GM12878 (cell line): ENCODE measurements around the gene ACACA. TPM values are rescaled to one million over a fixed set of nuclear protein-coding genes. Genes with fewer than 3 reads are reported as not detected.

ENCODE experiments used
- ATAC-seq: fragments of 200-7000 bp; cut with Tn5 transposase; 3 replicates; pipeline ENCODE4 v1.9.1; 2020; ENCODE audit warnings: mild to moderate bottlenecking, moderate library complexity
- BruUV-seq: library from RNA; stranded (reverse); fragments of 400-500 nt; replicated peaks from 2 replicates; lab custom pipeline; 2021; lab: Mats Ljungman, UMichigan
- CTCF ChIA-PET: fragments of 300-600 bp; sonication (Branson Sonifier 250); formaldehyde crosslinking; extraction: SDS; loops from one replicate; lab custom pipeline; 2021; ENCODE audit warnings: inconsistent platforms; lab: Yijun Ruan, JAX
- POLR2A ChIA-PET: fragments of 350-600 bp; formaldehyde crosslinking; extraction: SDS; loops from one replicate; lab custom pipeline; 2021; ENCODE audit warnings: inconsistent platforms; lab: Charles Lee
- RAD21 ChIA-PET: fragments of 300-600 bp; sonication (Branson Sonifier 250); formaldehyde crosslinking; loops from one replicate; lab custom pipeline; 2023; ENCODE audit warnings: antibody characterized with exemption; ENCODE audit not compliant: unreplicated experiment; lab: Charles Lee
- SMC1A ChIA-PET: fragments of 300-600 bp; sonication (Branson Sonifier 250); formaldehyde crosslinking; loops from one replicate; lab custom pipeline; 2023; ENCODE audit not compliant: unreplicated experiment, uncharacterized antibody; lab: Charles Lee
- DNase-seq: peaks from one replicate; pipeline ENCODE4 v3.0.0-alpha.2; 2011; ENCODE audit warnings: low read depth, low spot score
- FAIRE-seq: peaks from 3 replicates; lab custom pipeline; 2011; peaks lifted over from hg19 to GRCh38; lab: Jason Lieb, UNC
- H2AFZ ChIP-seq: 2 replicates; pipeline ENCODE4 v1.6.0; 2011; ENCODE audit warnings: low read depth, low read length, control low read depth; ENCODE audit not compliant: control insufficient read depth
- H3K27ac ChIP-seq: 2 replicates; pipeline ENCODE4 v1.5.1; 2011; ENCODE audit warnings: control low read depth; ENCODE audit not compliant: control insufficient read depth, insufficient read depth
- H3K27me3 ChIP-seq, 2 experiments: replicated peaks in 1 of 2; 2 replicates each; pipeline versions ENCODE4 v1.6.0 to v1.6.1; 2011; ENCODE audit warnings: low read length in 1 of 2; ENCODE audit not compliant: control insufficient read depth in 2 of 2, insufficient read depth in 2 of 2
- H3K36me3 ChIP-seq, 2 experiments: 2 replicates each; pipeline ENCODE4 v1.5.1; 2011; ENCODE audit warnings: low read length in 1 of 2; ENCODE audit not compliant: control insufficient read depth in 2 of 2, insufficient read depth in 2 of 2
- H3K4me1 ChIP-seq: 2 replicates; pipeline ENCODE4 v1.6.1; 2011; ENCODE audit warnings: mild to moderate bottlenecking, low read length, moderate library complexity, mixed read lengths; ENCODE audit not compliant: control insufficient read depth, insufficient read depth
- H3K4me2 ChIP-seq: 2 replicates; pipeline ENCODE4 v1.6.0; 2011; ENCODE audit warnings: control low read depth; ENCODE audit not compliant: control insufficient read depth, insufficient read depth
- H3K4me3 ChIP-seq: fragments of 200-600 bp; sonication (generic); 2 replicates; pipeline ENCODE4 v1.5.1; 2016
- H3K79me2 ChIP-seq: 2 replicates; pipeline ENCODE4 v1.6.0; 2011; ENCODE audit warnings: low read length; ENCODE audit not compliant: control insufficient read depth, insufficient read depth
- H3K9ac ChIP-seq: 2 replicates; pipeline ENCODE4 v1.8.0; 2011; ENCODE audit warnings: low read length, control low read depth, mixed read lengths; ENCODE audit not compliant: control insufficient read depth, insufficient read depth
- H3K9me3 ChIP-seq: replicated peaks from 3 replicates; pipeline ENCODE4 v1.5.1; 2011; ENCODE audit warnings: mild to moderate bottlenecking, low read length; ENCODE audit not compliant: control insufficient read depth, insufficient read depth
- H4K20me1 ChIP-seq: 2 replicates; pipeline ENCODE4 v1.6.0; 2011; ENCODE audit not compliant: control insufficient read depth, insufficient read depth
- CBX3 ChIP-seq: fragments of 200-600 bp; sonication (generic); IDR thresholded peaks from 2 replicates; pipeline ENCODE4 v1.6.1; 2016; ENCODE audit warnings: low read depth, borderline replicate concordance
- FOS ChIP-seq: IDR thresholded peaks from 3 replicates; pipeline ENCODE4 v1.6.1; 2011; ENCODE audit warnings: borderline replicate concordance; ENCODE audit not compliant: insufficient read length; ENCODE audit errors: extremely low read depth
- MXI1 ChIP-seq: fragments of 150-350 bp; IDR thresholded peaks from 2 replicates; pipeline ENCODE4 v1.6.1; 2011; ENCODE audit warnings: low read depth, mild to moderate bottlenecking, inconsistent platforms, low read length, improper control_type of control experiment
- NRF1 ChIP-seq: conservative IDR thresholded peaks from 2 replicates; pipeline ENCODE4 v1.6.1; 2011; ENCODE audit warnings: mild to moderate bottlenecking, low read depth, low read length, improper control_type of control experiment
- RELA ChIP-seq: fragments of 450-650 bp; IDR thresholded peaks from 2 replicates; pipeline ENCODE4 v1.8.0; 2014; ENCODE audit warnings: borderline replicate concordance; ENCODE audit not compliant: partially characterized antibody
- SMC3 ChIP-seq: IDR thresholded peaks from 2 replicates; pipeline ENCODE4 v1.6.1; 2011; ENCODE audit warnings: low read length, improper control_type of control experiment, borderline replicate concordance
- SREBF2 ChIP-seq: IDR thresholded peaks from 2 replicates; pipeline ENCODE4 v1.6.1; 2012; ENCODE audit warnings: mild to moderate bottlenecking, low read length
- WGBS: methylation state at CpG from one replicate; pipeline ENCODE4 v1.1.6; 2016; ENCODE audit warnings: low lambda C conversion rate; ENCODE audit not compliant: insufficient replicate concordance, insufficient coverage; ENCODE audit errors: missing lambda C conversion rate; 5-methylcytosine and 5-hydroxymethylcytosine counted together
- in situ Hi-C: fragments of 300-500 bp; cut with MboI; formaldehyde crosslinking; loops from 9 replicates; pipeline ENCODE4 v1.14.3; 2018; ENCODE audit warnings: mixed read lengths
- intact Hi-C: fragments of 100-400 bp; cut with micrococcal nuclease; formaldehyde crosslinking; loops from one replicate; pipeline ENCODE4 v1.14.2; 2022; ENCODE audit not compliant: unreplicated experiment
- polyA plus RNA-seq, 11 experiments: library from polyadenylated mRNA; depleted of rRNA in 4 of 11; unstranded in 6 of 11; stranded (reverse) in 5 of 11; fragments of >200 nt; fragmentation: Nextera tagmentation in 4 of 11; fragmentation: Illumina TruSeq in 1 of 11; extraction: Ambion mirVana in 4 of 11; extraction: Trizol in 1 of 11; gene quantifications; 1 replicate in 1 of 11; 2 replicates in 10 of 11; pipeline versions ENCODE4 v1.2.1 to v1.2.3, GENCODE V29; 2011 to 2016; ENCODE audit warnings: inconsistent platforms in 2 of 11, missing spikeins in 2 of 11, low read depth in 1 of 11
- total RNA-seq, 4 experiments: library from RNA; depleted of rRNA in 3 of 4; stranded (reverse); fragments of >200 nt in 3 of 4; fragmentation: Illumina TruSeq in 1 of 4; extraction: Trizol in 1 of 4; gene quantifications; 2 replicates each; pipeline versions ENCODE4 v1.2.1 to v1.2.3, GENCODE V29; 2013 to 2021
- TF ChIP-seq, protein P1 (sequence below): IDR thresholded peaks from 2 replicates; pipeline ENCODE4 v1.6.1; 2011; ENCODE audit warnings: low read depth, mild to moderate bottlenecking, low read length, moderate library complexity, borderline replicate concordance; ENCODE audit errors: extremely low read depth
- TF ChIP-seq, protein P2 (sequence below): IDR thresholded peaks from 2 replicates; pipeline ENCODE4 v1.6.1; 2011; ENCODE audit warnings: borderline replicate concordance, low read depth, mild to moderate bottlenecking, moderate library complexity, mixed read lengths, low read length; ENCODE audit not compliant: insufficient read depth; ENCODE audit errors: extremely low read length

The ACACA gene
- total and polyA plus RNA-seq, 10 of the 15 experiments (the other 5 are each of a cell fraction or from before 2014, with no cell fraction given), result 12.9 to 74.2 (median 32.0) TPM

GRCh38 chr17:37117373-37118142, 289.1 kb downstream of the ACACA start:
- Histone ChIP-seq H3K9me3 (no peaks in the 10 kb centered on the region), H4K20me1 (no peaks in the 10 kb centered on the region), H3K4me3 (no peak overlapping the region), H3K27me3 (no peaks in the 10 kb centered on the region), H3K9ac (no peak overlapping the region), H3K36me3 (no peaks in the 10 kb centered on the region; a peak in 3 of 4 replicates), H3K27ac (no peak overlapping the region), H3K4me2 (no peak overlapping the region), H2AFZ (no peak overlapping the region), H3K79me2 (no peaks in the 10 kb centered on the region), H3K4me1 (no peaks in the 10 kb centered on the region)
- no TSS peak for BruUV-seq
- no peak for ATAC-seq
- SMC1A ChIA-PET, result no interaction called here
- FAIRE-seq, result no peak
- RAD21 ChIA-PET, result interaction anchor here (0.8 kb wide), 1 partner anchor 256 kb away, joined by 3 read pairs; no protein-coding TSS in a partner anchor
- CTCF ChIA-PET, result interaction anchor here (0.6 to 2.4 kb wide), 2 partner anchors 122 to 254 kb away, joined by 5 to 7 read pairs; no protein-coding TSS in a partner anchor
- DNase-seq, result no peak
- TF ChIP-seq SMC3, result no peak
- TF ChIP-seq CBX3, result no peak
- no peak for TF ChIP-seq NRF1
- TF ChIP-seq, protein P1, sequence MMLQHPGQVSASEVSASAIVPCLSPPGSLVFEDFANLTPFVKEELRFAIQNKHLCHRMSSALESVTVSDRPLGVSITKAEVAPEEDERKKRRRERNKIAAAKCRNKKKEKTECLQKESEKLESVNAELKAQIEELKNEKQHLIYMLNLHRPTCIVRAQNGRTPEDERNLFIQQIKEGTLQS, result no peak
- TF ChIP-seq, protein P2, sequence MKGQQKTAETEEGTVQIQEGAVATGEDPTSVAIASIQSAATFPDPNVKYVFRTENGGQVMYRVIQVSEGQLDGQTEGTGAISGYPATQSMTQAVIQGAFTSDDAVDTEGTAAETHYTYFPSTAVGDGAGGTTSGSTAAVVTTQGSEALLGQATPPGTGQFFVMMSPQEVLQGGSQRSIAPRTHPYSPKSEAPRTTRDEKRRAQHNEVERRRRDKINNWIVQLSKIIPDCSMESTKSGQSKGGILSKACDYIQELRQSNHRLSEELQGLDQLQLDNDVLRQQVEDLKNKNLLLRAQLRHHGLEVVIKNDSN, result no peak
- no peak for TF ChIP-seq MXI1
- TF ChIP-seq FOS, result no peak
- TF ChIP-seq RELA, result no peak
- no peak for TF ChIP-seq SREBF2
- WGBS, result 93% methylated on average over 7 of the region's 7 CpGs
- POLR2A ChIA-PET, result no interaction called here
- intact Hi-C loops (no loop called here), in situ Hi-C loops (no loop called here)
